Stimulated activated CD8-positive, alpha-beta memory T cell treated with anti-CD3 and anti-CD28 coated beads, Interleukin-2, amount 100 ng/mL, for 1 hour (primary cell): ENCODE results near the gene MED13.
"Not testable (repeated sequence)": the region's sequence is repeated elsewhere in the genome, so short reads cannot be mapped to it uniquely, and the experiment has no call there.

Source experiments
- DNase-seq, 2 donors: peaks; one replicate each; pipeline ENCODE4 v3.0.0-alpha.2; 2020; ENCODE audit warnings: low read depth in 2 of 2

Gene MED13

DNA sequence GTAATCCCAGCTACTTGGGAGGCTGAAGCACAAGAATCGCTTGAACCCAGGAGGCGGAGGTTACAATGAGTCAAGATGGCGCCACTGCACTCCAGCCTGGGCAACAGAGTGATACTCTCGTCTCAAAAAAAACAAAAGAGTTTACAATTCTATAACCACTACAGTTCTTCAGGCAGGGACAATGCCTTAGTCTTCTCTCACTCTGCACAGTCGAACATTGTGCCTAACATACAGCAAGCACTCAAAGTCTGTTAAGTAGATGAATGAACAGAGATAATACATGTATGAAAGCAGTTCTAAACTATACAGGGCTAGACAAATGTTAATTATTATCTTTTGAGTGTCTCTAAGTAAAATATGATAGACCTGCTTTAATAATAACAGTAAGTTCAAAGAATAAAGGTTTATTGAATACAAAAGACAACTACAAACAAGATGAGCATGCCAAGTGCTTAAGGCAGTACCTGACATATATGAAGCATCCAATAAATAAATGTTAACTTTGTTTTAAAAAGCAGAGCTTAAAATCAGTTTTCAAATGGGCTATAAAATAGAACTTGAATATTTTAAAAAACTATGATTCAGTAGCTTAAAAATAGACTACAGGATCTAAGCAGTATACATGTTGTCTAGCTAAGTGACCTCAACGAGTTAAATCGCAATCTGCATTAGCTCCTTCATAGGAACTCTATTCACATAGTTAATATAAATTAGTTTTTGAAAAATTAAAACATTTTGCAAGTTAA is 156.6 kb downstream of the MED13 start:
- DNase-seq: no peak

DNA sequence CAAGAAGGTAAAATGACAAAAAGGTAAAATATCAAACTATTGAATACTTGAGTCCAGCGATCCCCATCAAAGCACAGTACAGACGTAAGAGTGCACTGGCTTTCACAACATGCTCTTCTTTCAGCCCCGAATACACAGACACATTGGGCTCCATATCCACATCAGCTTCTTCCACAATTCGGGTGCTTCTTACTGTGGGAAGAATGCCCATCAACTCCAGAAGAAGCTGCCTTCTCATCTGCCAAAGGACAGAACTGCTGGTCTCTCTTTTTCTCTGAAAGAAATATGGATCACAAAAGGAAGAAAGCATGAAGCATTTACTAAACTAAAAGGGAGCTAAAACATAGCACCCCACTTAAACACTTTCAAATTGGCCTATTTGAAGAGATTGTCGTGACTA is 157.7 kb downstream of the MED13 start:
- DNase-seq: no peak

DNA sequence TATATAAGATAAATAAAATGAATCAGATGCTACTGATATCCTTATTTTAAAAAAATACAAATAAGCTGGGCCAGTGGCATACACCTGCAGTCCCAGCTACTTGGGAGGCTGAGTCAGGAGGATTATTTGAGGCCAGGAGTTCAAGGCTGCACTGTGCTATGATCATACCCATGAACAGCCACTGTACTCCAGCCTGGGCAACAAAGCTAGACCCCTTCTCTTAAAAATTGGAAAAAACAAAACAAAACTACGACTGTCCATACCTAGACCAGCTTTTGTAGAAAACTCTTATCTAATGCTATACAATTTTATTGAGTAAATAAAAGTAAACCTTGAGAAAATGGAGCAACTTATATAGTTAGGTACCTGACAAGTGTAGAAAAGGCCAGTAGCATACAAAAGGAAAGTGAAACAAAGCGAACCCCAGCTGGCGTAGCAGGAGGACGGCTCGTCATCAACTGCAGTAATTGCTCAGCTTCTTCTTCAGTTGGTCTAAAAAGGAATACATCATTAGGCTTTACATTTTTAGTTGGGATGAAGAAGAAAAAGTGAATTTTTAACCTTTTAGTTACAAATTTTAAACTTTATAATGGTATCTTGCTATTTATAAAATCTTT is 160.9 kb downstream of the MED13 start:
- peak in 1 of 2 donors; percentile 8 for DNase-seq

DNA sequence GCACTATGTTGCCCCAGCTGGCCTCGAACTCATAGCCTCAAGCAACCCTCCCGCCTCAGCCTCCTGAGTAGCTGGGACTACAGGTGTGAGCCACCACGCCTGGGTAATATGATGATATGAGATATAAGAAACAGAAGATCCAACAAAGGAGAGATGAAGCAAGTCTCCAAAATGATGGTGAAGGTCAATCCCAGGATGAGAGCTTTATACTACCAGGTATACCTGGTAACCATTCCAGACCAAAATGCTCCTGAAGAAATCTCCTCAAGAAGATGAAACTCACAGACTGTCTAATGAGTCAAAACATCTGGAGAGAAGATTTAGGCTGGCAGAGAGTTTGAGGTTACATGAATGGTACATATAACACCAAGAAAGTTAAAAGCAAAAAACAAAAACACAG is 161.8 kb downstream of the MED13 start:
- DNase-seq: no peak

- DNase-seq: no peak
These were observed 167.4 kb downstream of the MED13 start for GRCh38 chr17:61897548-61898180.

DNA sequence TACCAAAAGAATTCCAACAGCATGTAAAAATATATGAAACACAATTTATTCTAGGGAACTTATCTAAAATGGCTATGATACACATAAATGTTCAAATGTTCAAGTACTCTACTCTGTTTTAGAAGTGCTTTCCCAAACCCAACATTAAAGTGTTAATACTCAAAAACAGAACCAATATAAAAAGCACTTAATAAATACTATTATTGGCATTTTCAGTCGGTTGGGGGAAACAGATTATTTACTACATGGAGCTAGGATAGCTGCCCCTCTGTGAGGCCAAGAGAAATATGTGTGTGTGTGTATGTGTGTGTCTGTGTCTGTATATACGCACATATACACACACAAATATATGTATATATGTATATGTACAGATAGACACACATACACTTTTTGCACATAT is 169.7 kb downstream of the MED13 start:
- no peak for DNase-seq

- not testable (repeated sequence) for DNase-seq
These were observed 170.8 kb downstream of the MED13 start for GRCh38 chr17:61894310-61894709.
